ENCODE results near the gene LILRA2.

LILRA2 gene

DNA sequence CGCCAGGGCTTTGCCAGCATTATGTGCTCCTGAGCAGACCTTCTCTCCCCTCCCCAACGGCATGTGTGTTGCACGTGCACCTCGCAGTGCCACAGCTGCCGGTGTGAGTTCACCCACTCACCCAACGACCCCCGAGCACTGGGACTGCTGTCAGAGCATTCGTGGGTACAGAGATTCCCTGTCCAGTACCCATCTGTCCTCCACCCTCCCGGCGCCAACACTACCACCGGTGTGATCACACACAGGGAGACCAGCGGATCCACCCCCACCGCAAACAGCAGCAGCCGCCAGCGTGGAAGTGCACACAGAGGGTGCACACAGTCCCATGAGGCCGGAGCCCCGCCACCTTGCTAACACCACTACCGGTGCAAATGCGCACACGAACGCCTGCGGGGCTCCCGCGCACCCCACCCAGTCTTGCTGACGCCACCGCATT is 35.8 kb downstream of the LILRA2 start:
- Histone ChIP-seq H3K4me3 (ENCODE audit: low read depth, low read length) (no peak overlapping the region), H3K27ac (no peak overlapping the region), H3K9me3 (ENCODE audit: severe bottlenecking) (peaks cover 15% of the 10 kb centered on the region), H3K36me3 (no peaks in the 10 kb centered on the region), H3K27me3 (ENCODE audit: insufficient read depth, low read depth, severe bottlenecking) (peaks cover 69% of the 10 kb centered on the region)
- TF ChIP-seq, protein P1, sequence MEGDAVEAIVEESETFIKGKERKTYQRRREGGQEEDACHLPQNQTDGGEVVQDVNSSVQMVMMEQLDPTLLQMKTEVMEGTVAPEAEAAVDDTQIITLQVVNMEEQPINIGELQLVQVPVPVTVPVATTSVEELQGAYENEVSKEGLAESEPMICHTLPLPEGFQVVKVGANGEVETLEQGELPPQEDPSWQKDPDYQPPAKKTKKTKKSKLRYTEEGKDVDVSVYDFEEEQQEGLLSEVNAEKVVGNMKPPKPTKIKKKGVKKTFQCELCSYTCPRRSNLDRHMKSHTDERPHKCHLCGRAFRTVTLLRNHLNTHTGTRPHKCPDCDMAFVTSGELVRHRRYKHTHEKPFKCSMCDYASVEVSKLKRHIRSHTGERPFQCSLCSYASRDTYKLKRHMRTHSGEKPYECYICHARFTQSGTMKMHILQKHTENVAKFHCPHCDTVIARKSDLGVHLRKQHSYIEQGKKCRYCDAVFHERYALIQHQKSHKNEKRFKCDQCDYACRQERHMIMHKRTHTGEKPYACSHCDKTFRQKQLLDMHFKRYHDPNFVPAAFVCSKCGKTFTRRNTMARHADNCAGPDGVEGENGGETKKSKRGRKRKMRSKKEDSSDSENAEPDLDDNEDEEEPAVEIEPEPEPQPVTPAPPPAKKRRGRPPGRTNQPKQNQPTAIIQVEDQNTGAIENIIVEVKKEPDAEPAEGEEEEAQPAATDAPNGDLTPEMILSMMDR (IDR thresholded peaks at IDR 0.05; ENCODE audit: low read depth, low read length): no peak
- no peak for DNase-seq

DNA sequence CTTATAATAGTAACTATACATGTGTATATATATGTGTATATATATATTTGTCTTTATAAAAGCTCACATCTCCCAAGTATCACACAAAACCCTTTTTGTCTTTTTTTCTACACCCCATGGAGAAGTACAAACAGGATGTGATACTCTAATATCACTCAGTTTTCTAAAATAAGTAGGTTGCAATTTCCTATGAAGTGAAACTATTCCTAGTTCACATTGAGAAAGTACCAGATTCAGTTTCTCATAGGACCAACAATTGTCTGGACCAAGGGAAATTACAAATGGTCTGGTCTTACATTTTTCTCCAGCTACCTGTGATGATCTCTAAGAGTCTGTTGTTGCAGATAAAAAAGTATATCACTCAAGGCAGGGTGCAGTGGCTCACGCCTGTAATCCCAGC is 38.8 kb downstream of the LILRA2 start:
- Histone ChIP-seq H3K4me3 (ENCODE audit: low read depth, low read length) (no peak overlapping the region), H3K27me3 (ENCODE audit: insufficient read depth, low read depth, severe bottlenecking) (peaks cover 68% of the 10 kb centered on the region), H3K36me3 (no peaks in the 10 kb centered on the region), H3K9me3 (ENCODE audit: severe bottlenecking) (peaks cover 3% of the 10 kb centered on the region), H3K27ac (no peak overlapping the region)
- TF ChIP-seq, protein P1 (IDR thresholded peaks at IDR 0.05; ENCODE audit: low read depth, low read length): no peak
- no peak for DNase-seq

DNA sequence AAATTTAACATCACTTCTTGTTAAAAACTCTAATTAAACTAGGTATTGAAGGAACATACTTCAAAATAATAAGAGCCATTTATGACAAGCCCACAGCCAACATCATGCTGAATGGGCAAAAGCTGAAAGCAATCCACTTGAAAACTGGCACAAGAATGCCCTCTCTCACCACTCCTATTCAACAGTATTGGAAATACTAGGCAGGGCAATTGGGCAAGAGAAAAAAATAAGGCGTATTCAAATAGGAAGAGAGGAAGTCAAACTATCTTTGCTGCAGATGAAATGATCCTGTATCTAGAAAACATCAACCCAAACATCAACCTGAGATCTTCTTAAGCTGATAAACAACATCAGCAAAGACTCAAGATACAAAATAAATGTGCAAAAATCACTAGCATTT is 41.1 kb downstream of the LILRA2 start:
- Histone ChIP-seq H3K27ac (no peak overlapping the region), H3K27me3 (ENCODE audit: insufficient read depth, low read depth, severe bottlenecking) (peaks cover 48% of the 10 kb centered on the region), H3K9me3 (ENCODE audit: severe bottlenecking) (peaks cover 5% of the 10 kb centered on the region), H3K4me3 (ENCODE audit: low read depth, low read length) (no peak overlapping the region), H3K36me3 (no peaks in the 10 kb centered on the region)
- TF ChIP-seq, protein P1 (IDR thresholded peaks at IDR 0.05; ENCODE audit: low read depth, low read length): no peak
- no peak for DNase-seq

DNA sequence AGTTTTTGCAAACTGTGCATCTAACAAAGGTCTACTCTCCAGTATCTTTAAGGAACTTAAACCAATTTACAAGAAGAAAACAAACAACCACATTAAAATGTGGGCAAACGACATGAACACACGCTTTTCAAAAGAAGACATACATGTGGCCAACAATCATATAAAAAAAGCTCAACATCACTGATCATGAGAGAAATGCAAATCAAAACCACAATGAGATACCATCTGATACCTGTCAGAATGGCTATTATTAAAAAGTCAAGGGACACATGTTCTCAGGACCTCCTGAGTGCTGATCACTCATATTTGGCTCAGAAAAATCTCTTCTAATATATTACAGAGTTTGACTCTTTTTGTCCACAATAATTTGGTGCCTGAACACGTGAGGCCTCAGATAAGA is 42.5 kb downstream of the LILRA2 start:
- no peak overlapping the region for H3K4me3 ChIP-seq (ENCODE audit: low read depth, low read length)
- H3K27ac ChIP-seq: no peak overlapping the region
- TF ChIP-seq, protein P1 (IDR thresholded peaks at IDR 0.05; ENCODE audit: low read depth, low read length): no peak
- H3K27me3 ChIP-seq (ENCODE audit: insufficient read depth, low read depth, severe bottlenecking): peaks cover 40% of the 10 kb centered on the region
- DNase-seq: no peak
- no peaks in the 10 kb centered on the region for H3K36me3 ChIP-seq
- peaks cover 5% of the 10 kb centered on the region for H3K9me3 ChIP-seq (ENCODE audit: severe bottlenecking)

DNA sequence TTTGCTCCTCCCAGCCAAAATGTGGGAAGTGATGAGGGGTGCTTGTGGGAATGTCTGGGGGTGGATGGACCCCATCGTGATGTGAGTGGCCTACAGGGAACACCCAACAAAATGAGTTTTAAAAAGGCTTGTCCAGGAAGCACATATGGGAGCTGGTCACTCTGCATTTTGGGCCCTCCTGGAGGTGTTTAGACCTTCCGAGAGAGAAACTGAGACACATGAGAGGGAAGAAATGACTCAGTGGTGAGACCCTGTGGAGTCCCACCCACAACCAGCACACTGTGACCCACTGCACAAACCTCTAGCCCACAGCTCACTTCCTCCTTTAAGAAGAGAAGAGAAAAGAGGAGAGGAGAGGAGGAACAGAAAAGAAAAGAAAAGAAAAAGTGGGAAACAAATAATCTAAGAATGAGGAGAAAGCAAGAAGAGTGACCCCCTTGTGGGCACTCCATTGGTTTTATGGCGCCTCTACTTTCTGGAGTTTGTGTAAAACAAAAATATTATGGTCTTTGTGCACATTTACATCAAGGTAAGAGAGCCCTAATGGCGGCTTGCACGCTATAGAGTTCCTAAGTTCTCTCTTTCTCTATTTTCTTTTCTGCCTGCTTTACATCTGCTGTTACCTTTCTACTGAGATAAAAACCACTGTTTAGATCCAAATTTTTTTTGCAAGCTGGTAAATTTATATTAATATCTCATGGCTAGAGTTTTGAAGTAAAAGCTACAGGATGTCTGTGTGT is 43.4 kb downstream of the LILRA2 start:
- H3K9me3 ChIP-seq (ENCODE audit: severe bottlenecking): peaks cover 5% of the 10 kb centered on the region
- no peak overlapping the region for H3K27ac ChIP-seq
- H3K36me3 ChIP-seq: no peaks in the 10 kb centered on the region

More for the DNA sequence above, 43.4 kb downstream of the LILRA2 start:
- no peak for DNase-seq
- Histone ChIP-seq H3K4me3 (ENCODE audit: low read depth, low read length) (no peak overlapping the region), H3K27me3 (ENCODE audit: insufficient read depth, low read depth, severe bottlenecking) (peaks cover 43% of the 10 kb centered on the region)
- TF ChIP-seq, protein P1 (IDR thresholded peaks at IDR 0.05; ENCODE audit: low read depth, low read length): no peak

All from WERI-Rb-1 (cell line).